Prostate gland (tissue), 1 donor: ENCODE measurements around the gene ZCCHC18.

Experiments
- POLR2A ChIP-seq: fragments of 450-650 bp; IDR thresholded peaks from one replicate; pipeline ENCODE4 v1.6.1; 2016; ENCODE audit warnings: antibody characterized with exemption, mild to moderate bottlenecking
- POLR2AphosphoS5 ChIP-seq: sonication (generic); formaldehyde crosslinking; IDR thresholded peaks from one replicate; pipeline ENCODE4 v1.6.1; 2017; ENCODE audit warnings: antibody characterized with exemption

DNA sequence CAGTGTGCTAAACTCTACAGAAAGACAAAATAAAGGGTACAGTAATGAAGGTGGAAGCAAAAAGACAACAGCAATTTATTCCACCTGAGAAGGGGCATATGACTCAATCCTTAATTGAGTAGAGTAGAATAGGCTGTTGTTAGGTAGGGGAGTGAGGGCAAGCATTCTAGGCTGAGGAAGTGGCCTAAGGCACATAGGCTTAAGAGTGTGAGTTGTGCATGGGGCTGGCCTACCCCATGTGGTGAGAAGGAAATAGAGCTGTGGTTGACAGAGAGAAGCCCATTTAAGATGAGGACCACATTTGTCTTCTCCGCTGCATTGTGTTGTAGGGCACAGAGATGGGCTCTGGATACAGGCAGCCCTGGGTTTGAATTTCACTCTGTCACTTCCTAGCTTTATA lies 3.4 kb upstream of the ZCCHC18 start:
- TF ChIP-seq POLR2A: no peak
- TF ChIP-seq POLR2AphosphoS5: no peak
